Kidney capillary endothelial cell (primary cell): ENCODE measurements around the gene KLHL11.

Experiments used
- DNase-seq: peaks from one replicate; pipeline ENCODE4 v3.0.0-alpha.2; 2018; ENCODE audit warnings: low spot score

Gene KLHL11

GRCh38 chr17:41864836-41865595 lies at the start of gene KLHL11:
Gene KLHL11 (minus strand): TSS chr17:41865423. CDS start chr17:41865370, 53 bp downstream.
- DNase-seq, result peak; percentile 88

- DNase-seq, result no peak
These were observed 49.8 kb upstream of the KLHL11 start for GRCh38 chr17:41915020-41915419.

- no peak for DNase-seq
These were observed 49.1 kb upstream of the KLHL11 start for GRCh38 chr17:41914358-41914766.

GRCh38 chr17:41913798-41914197 lies 48.6 kb upstream of the KLHL11 start:
- DNase-seq, result no peak

- DNase-seq, result no peak
These were observed 47.7 kb upstream of the KLHL11 start for GRCh38 chr17:41912925-41913324.

- DNase-seq, result peak; percentile 16
These were observed 45.6 kb upstream of the KLHL11 start for GRCh38 chr17:41910701-41911391.

GRCh38 chr17:41909088-41909487 lies 43.9 kb upstream of the KLHL11 start:
- DNase-seq, result no peak

- DNase-seq, result no peak
These were observed 42.7 kb upstream of the KLHL11 start for GRCh38 chr17:41907633-41908539.

GRCh38 chr17:41907185-41907556 lies 41.9 kb upstream of the KLHL11 start:
- no peak for DNase-seq

GRCh38 chr17:41906465-41907184 lies 41.4 kb upstream of the KLHL11 start:
- DNase-seq, result no peak

- no peak for DNase-seq
These were observed 39.9 kb upstream of the KLHL11 start for GRCh38 chr17:41905172-41905571.

- DNase-seq, result no peak
These were observed 39.1 kb upstream of the KLHL11 start for GRCh38 chr17:41904242-41904841.

- no peak for DNase-seq
These were observed 36.4 kb upstream of the KLHL11 start for GRCh38 chr17:41901646-41902045.

GRCh38 chr17:41896726-41897125 lies 31.5 kb upstream of the KLHL11 start:
- no peak for DNase-seq

- DNase-seq, result no peak
These were observed 30.4 kb upstream of the KLHL11 start for GRCh38 chr17:41895617-41896016.

- DNase-seq, result no peak
These were observed 29.6 kb upstream of the KLHL11 start for GRCh38 chr17:41894791-41895331.

GRCh38 chr17:41893384-41893783 lies 28.2 kb upstream of the KLHL11 start:
- no peak for DNase-seq

- DNase-seq, result no peak
These were observed 26.8 kb upstream of the KLHL11 start for GRCh38 chr17:41892021-41892376.

GRCh38 chr17:41891135-41892020 lies 26.2 kb upstream of the KLHL11 start:
- DNase-seq, result no peak

- no peak for DNase-seq
These were observed 23.2 kb upstream of the KLHL11 start for GRCh38 chr17:41888332-41888965.
